ENCODE data around the gene CYFIP1.

CYFIP1 gene

GRCh38 chr15:22915866-22916515, 64.2 kb downstream of the CYFIP1 start:
- DNase-seq, result no peak

- no peak for DNase-seq
These were observed 66.4 kb downstream of the CYFIP1 start for GRCh38 chr15:22913646-22914380.

- DNase-seq, result no peak
These were observed 67.9 kb downstream of the CYFIP1 start for GRCh38 chr15:22912256-22912655.

GRCh38 chr15:22911306-22911705, 68.9 kb downstream of the CYFIP1 start:
- no peak for DNase-seq

- no peak for DNase-seq
These were observed 71.3 kb downstream of the CYFIP1 start for GRCh38 chr15:22908830-22909229.

- DNase-seq, result no peak
These were observed 72.8 kb downstream of the CYFIP1 start for GRCh38 chr15:22907161-22907950.

- DNase-seq, result peak; percentile 76
These were observed 75.4 kb downstream of the CYFIP1 start for GRCh38 chr15:22904736-22905135.

GRCh38 chr15:22903961-22904534, 76.1 kb downstream of the CYFIP1 start:
- no peak for DNase-seq

- DNase-seq, result no peak
These were observed 76.7 kb downstream of the CYFIP1 start for GRCh38 chr15:22903427-22903826.

GRCh38 chr15:22902981-22903380, 77.2 kb downstream of the CYFIP1 start:
- no peak for DNase-seq

- no peak for DNase-seq
These were observed 77.6 kb downstream of the CYFIP1 start for GRCh38 chr15:22902578-22902977.

GRCh38 chr15:22902046-22902445, 78.1 kb downstream of the CYFIP1 start:
- no peak for DNase-seq

- no peak for DNase-seq
These were observed 84.5 kb downstream of the CYFIP1 start for GRCh38 chr15:22895465-22896190.

- DNase-seq, result no peak
These were observed 86.3 kb downstream of the CYFIP1 start for GRCh38 chr15:22893881-22894280.

GRCh38 chr15:22893081-22893480, 87.1 kb downstream of the CYFIP1 start:
- DNase-seq, result no peak

- DNase-seq, result no peak
These were observed 87.8 kb downstream of the CYFIP1 start for GRCh38 chr15:22892333-22892732.

GRCh38 chr15:22891426-22892210, 88.5 kb downstream of the CYFIP1 start:
- no peak for DNase-seq

GRCh38 chr15:22890296-22890695, 89.9 kb downstream of the CYFIP1 start:
- DNase-seq, result no peak

GRCh38 chr15:22889146-22889818, 90.9 kb downstream of the CYFIP1 start:
- DNase-seq, result no peak

GRCh38 chr15:22888120-22888859, 91.9 kb downstream of the CYFIP1 start:
- no peak for DNase-seq

Measured in NCI-H446 treated with DMSO at 0.1 percent for 48 hours (cell line).